SK-N-SH (cell line): ENCODE results near the gene DPEP1.
A peak's percentile ranks its signal among the peaks of the same experiment; 100 is the strongest.

Experiments used
- CTCF ChIP-seq: fragments of 200-600 bp; sonication (generic); IDR thresholded peaks from 2 replicates; pipeline ENCODE4 v1.6.1; 2017; ENCODE audit warnings: antibody characterized with exemption, mild to moderate bottlenecking, moderate library complexity
- POLR2AphosphoS5 ChIP-seq: IDR thresholded peaks from 2 replicates; pipeline ENCODE4 v1.6.1; 2012; ENCODE audit warnings: low read depth, low read length
- SIN3A ChIP-seq: IDR thresholded peaks from 2 replicates; pipeline ENCODE4 v1.6.1; 2012; ENCODE audit warnings: low read depth, mild to moderate bottlenecking, low read length, moderate library complexity, borderline replicate concordance
- TEAD4 ChIP-seq: IDR thresholded peaks from 2 replicates; pipeline ENCODE4 v1.4.0; 2012; ENCODE audit warnings: mild to moderate bottlenecking, borderline replicate concordance; ENCODE audit not compliant: insufficient read depth

- TF ChIP-seq CTCF (no peak), TEAD4 (peak; percentile 83), POLR2AphosphoS5 (peak; percentile 56; the same call in 1 of the 2 replicates), SIN3A (0 out of 2 replicates have a peak, but pooled peaks have one; percentile 49)
Observed at GRCh38 chr16:89581045-89581695, 32.3 kb upstream of the DPEP1 start.
